Endothelial cell (in vitro differentiated cells): ENCODE data around the gene TMEM139. TPM values are rescaled to one million over a fixed set of nuclear protein-coding genes. Genes with fewer than 3 reads are reported as not detected.

ENCODE experiments used
- DNase-seq: peaks from one replicate; pipeline ENCODE4 v3.0.0; 2021; ENCODE audit warnings: low spot score
- H3K27ac Mint-ChIP-seq: one replicate; pipeline ENCODE4 v1.8.0; 2021; ENCODE audit warnings: mixed read lengths, inconsistent platforms; ENCODE audit not compliant: unreplicated experiment
- H3K27me3 Mint-ChIP-seq: one replicate; pipeline ENCODE4 v1.8.0; 2021; ENCODE audit warnings: mild to moderate bottlenecking, moderate library complexity, mixed read lengths, inconsistent platforms; ENCODE audit not compliant: unreplicated experiment
- H3K36me3 Mint-ChIP-seq: one replicate; pipeline ENCODE4 v1.8.0; 2021; ENCODE audit warnings: mild to moderate bottlenecking, low read depth, mixed read lengths, inconsistent platforms; ENCODE audit not compliant: unreplicated experiment
- H3K4me1 Mint-ChIP-seq: one replicate; pipeline ENCODE4 v1.8.0; 2021; ENCODE audit warnings: mild to moderate bottlenecking, mixed read lengths, inconsistent platforms; ENCODE audit not compliant: unreplicated experiment
- H3K4me3 Mint-ChIP-seq: one replicate; pipeline ENCODE4 v1.8.0; 2021; ENCODE audit warnings: mild to moderate bottlenecking, mixed read lengths, inconsistent platforms; ENCODE audit not compliant: unreplicated experiment
- H3K9me3 Mint-ChIP-seq: one replicate; pipeline ENCODE4 v1.8.0; 2021; ENCODE audit warnings: mixed read lengths, inconsistent platforms; ENCODE audit not compliant: unreplicated experiment
- CTCF ChIP-seq: fragments of 200-600 bp; sonication (generic); IDR thresholded peaks from one replicate; pipeline ENCODE4 v1.5.0; 2021; ENCODE audit warnings: antibody characterized with exemption; ENCODE audit not compliant: unreplicated experiment
- total RNA-seq: library from RNA; stranded (reverse); fragmentation: NEBNext Ultra II Directional; extraction: Animal tissue kit (Norgen Biotek cat#: 25700); gene quantifications from one replicate; pipeline ENCODE4 v1.2.1, GENCODE V29; 2021; ENCODE audit not compliant: unreplicated experiment

TMEM139 gene
- total RNA-seq, 1 donor from 2014 or later, result 0.23 TPM

GRCh38 chr7:143334244-143334643, 49.5 kb downstream of the TMEM139 start:
- H3K4me3 Mint-ChIP-seq, result no peak overlapping the region
- DNase-seq, result no peak
- H3K9me3 Mint-ChIP-seq, result no peaks in the 10 kb centered on the region
- peaks cover 2% of the 10 kb centered on the region for H3K4me1 Mint-ChIP-seq
- no peaks in the 10 kb centered on the region for H3K27me3 Mint-ChIP-seq
- no peak for TF ChIP-seq CTCF
- H3K27ac Mint-ChIP-seq, result no peak overlapping the region
- peaks cover 3% of the 10 kb centered on the region for H3K36me3 Mint-ChIP-seq

- H3K27ac Mint-ChIP-seq, result no peak overlapping the region
- TF ChIP-seq CTCF, result no peak
- DNase-seq, result no peak
- peaks cover 2% of the 10 kb centered on the region for H3K4me1 Mint-ChIP-seq
- no peak overlapping the region for H3K4me3 Mint-ChIP-seq
- H3K36me3 Mint-ChIP-seq, result peaks cover 3% of the 10 kb centered on the region
- H3K9me3 Mint-ChIP-seq, result no peaks in the 10 kb centered on the region
- H3K27me3 Mint-ChIP-seq, result no peaks in the 10 kb centered on the region
Measured at GRCh38 chr7:143337216-143337615, 52.5 kb downstream of the TMEM139 start.

Other genes with a start within 250 kb of the TMEM139 start
- gene OR6V1, start 232.6 kb upstream of the TMEM139 start, total RNA-seq, result not detected
- gene PIP, start 152.9 kb upstream of the TMEM139 start, total RNA-seq, result not detected
- not detected for gene TAS2R39, start 101.5 kb upstream of the TMEM139 start, total RNA-seq
- gene TAS2R40, start 62.9 kb upstream of the TMEM139 start, total RNA-seq, result not detected
- gene GSTK1, start 21.5 kb upstream of the TMEM139 start, total RNA-seq, result 80.0 TPM
- 55.3 TPM for gene CASP2, start 3.4 kb downstream of the TMEM139 start, total RNA-seq
- gene CLCN1, start 31.2 kb downstream of the TMEM139 start, total RNA-seq, result not detected
- gene FAM131B, start 77.8 kb downstream of the TMEM139 start, total RNA-seq, result 1.0 TPM
- gene ZYX, start 96.4 kb downstream of the TMEM139 start, total RNA-seq, result 237 TPM
- 7.1 TPM for gene EPHA1, start 123.9 kb downstream of the TMEM139 start, total RNA-seq
- not detected for gene TAS2R60, start 158.5 kb downstream of the TMEM139 start, total RNA-seq
- not detected for gene TAS2R41, start 192.9 kb downstream of the TMEM139 start, total RNA-seq